Midbrain (tissue), 1 donor: Measurements from ENCODE around the gene TBC1D1.
"Not testable (repeated sequence)": the region's sequence is repeated elsewhere in the genome, so short reads cannot be mapped to it uniquely, and the experiment has no call there.

Source experiments
- DNase-seq: peaks from one replicate; lab custom pipeline; 2025; lab: John Stamatoyannopoulos, UW

The TBC1D1 gene

DNA sequence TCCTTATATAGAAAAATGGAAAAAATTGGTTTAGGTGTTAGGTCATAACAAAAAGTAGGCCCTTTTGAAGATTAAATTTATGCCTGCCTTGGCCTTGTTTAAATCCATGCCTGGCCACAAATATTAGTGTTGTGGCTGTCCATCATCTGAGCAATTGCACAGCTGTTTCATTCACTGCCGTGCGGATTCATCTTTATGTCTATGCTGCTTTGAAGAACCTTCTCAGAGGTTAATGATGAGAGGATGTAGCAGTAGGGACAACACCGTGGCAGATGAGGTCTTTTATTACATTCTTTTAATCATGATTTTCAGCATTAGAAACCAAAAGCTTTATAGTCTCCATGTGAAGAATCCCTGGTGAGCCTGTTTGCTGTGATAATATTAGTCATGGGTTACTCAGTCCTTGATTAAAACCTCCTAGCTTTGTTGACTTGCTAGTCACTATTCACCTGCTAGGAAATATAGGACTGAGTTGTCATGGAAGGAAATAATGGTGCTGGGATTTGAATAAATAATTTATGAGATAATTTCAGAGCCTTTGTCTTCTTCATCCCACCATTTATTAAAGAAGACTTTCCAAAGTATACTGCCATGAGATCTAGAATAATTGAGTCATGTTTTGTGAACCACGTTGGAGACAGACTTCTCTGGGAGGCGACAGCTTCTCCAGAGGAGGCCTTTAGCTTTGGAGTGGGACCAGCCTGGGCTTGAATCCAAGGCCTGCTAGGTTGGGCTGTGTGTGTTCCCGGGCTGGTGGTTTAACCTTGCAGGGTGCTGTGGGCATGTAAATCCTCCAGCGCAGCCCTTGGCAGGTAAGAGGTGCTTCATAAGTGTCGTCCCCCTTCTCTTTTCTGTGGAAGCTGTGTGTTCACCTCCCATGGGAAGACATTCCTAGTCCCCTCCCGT lies 122.8 kb downstream of the TBC1D1 start:
- DNase-seq: peak; percentile 15

DNA sequence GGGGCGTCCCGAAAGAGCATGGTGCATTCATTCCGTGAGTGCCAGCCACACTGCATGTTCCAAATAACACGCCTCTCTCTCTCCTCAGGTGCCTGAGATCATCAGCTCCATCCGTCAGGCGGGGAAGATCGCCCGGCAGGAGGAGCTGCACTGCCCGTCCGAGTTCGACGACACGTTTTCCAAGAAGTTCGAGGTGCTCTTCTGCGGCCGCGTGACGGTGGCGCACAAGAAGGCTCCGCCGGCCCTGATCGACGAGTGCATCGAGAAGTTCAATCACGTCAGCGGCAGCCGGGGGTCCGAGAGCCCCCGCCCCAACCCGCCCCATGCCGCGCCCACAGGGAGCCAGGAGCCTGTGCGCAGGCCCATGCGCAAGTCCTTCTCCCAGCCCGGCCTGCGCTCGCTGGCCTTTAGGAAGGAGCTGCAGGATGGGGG lies 123.6 kb downstream of the TBC1D1 start:
- no peak for DNase-seq

DNA sequence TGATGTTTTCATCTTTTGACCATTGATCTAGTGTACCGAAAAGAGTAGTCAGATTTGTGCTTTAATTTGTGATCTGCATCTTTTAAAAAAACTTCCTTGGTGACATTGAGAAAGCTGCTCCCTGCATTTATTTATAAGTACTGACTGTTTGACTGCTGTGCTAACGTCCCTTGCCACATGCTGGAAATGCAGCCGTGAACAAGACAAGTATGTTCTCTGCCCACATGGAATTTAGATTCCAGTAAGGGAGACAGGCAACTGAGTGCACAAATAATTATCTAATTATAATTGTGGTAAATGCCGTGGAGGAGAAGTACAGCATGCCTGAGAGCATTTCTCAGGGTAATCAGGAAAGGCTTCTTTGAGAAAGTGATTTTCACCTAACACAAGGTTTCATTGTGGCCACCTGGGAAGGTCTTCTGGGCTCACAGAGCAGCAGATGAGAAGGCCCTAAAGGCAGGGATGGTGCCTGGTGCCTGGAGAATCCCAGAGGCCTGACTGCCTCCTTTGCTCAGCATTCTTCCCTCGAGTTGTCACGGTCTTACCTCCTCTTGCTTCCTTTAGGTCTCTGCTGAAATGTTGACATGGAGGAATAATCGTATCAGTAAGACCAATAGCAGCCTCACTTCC lies 125.1 kb downstream of the TBC1D1 start:
- DNase-seq: no peak

DNA sequence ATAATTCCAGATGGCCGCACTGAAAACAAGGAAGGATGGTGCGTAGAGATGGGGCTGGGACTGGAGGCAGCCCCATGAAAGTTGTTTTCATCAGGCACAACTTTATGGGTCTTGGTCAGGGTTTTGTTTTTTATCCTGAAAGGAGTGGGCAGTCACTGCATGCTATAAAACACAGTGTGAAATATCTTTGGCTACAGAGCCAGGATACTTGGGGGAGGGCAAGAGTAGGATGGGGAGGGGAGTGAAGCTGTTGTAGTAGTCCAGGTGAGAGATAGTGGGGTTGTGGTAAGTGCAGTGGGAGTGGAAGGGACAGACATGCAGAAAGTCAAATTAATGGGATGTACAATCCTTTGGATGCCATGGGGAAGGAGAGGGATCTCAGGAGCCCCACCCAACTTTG lies 125.8 kb downstream of the TBC1D1 start:
- no peak for DNase-seq

DNA sequence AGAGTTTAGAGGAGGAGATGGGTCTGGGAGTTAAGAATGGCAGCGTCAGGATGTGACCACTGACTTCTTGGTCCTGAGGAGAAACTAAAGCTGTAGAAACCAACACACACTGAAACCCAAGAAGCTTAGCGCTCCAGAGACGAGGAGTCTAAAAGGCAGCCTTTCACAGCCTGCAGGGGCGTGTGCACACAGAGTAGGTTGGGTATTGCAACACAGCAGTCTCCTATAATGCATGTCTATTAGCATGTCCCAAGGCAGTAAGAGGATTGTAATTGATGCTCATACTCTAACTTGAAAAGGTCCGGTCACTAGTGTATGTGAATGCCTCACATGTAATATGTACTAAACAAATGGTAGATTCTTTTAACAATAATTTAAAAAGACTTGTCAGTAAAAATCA lies 126.7 kb downstream of the TBC1D1 start:
- no peak for DNase-seq

DNA sequence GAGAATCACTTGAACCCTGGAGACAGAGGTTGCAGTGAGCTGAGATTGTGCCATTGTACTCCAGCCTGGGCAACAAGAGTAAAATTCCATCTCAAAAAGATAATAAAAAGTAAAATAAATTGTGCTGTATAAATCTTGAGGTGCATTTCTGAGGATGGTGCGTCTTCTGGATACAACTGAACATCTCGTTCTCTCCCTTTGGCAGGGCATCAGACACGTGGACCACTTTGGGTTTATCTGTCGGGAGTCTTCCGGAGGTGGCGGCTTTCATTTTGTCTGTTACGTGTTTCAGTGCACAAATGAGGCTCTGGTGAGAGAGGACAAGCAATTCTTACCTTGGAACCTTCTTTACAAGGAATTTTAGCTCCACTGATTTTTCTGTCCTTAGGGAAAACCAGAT lies 129.5 kb downstream of the TBC1D1 start:
- DNase-seq: no peak

DNA sequence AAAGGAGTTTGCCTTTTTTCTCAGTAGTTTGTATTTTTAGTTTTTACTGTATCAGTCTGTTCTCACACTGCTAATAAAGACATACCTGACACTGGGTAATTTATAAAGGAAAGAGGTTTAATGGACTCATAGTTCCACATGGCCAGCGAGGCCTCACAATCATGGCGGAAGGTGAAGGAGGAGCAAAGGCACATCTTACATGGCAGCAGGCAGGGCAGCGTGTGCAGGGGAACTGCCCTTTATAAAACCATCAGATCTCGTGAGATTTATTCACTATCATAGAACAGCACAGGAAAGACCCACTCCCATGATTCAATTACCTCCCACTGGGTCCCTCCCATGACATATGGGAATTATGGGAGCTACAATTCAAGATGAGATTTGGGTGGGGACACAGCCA lies 130.1 kb downstream of the TBC1D1 start:
- not testable (repeated sequence) for DNase-seq

DNA sequence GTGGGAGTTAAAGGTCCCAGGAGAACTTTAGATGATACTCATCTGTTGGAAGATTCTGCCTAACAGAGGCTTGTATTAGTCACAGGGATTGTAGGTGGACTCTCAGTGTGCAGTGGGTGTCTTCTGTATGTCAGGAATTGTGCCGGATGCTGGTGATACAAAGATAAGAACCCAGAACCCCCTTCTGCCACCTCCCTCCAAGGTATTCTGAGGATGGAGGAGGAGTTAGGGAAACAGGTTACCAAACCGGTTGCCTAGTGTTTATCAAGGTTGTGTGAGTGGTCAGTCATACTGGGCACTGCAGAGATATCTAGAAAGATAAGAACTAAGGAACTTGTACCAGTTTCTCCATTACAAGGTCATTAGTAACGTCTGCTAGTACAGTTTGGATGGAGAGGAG lies 130.9 kb downstream of the TBC1D1 start:
- DNase-seq: no peak

DNA sequence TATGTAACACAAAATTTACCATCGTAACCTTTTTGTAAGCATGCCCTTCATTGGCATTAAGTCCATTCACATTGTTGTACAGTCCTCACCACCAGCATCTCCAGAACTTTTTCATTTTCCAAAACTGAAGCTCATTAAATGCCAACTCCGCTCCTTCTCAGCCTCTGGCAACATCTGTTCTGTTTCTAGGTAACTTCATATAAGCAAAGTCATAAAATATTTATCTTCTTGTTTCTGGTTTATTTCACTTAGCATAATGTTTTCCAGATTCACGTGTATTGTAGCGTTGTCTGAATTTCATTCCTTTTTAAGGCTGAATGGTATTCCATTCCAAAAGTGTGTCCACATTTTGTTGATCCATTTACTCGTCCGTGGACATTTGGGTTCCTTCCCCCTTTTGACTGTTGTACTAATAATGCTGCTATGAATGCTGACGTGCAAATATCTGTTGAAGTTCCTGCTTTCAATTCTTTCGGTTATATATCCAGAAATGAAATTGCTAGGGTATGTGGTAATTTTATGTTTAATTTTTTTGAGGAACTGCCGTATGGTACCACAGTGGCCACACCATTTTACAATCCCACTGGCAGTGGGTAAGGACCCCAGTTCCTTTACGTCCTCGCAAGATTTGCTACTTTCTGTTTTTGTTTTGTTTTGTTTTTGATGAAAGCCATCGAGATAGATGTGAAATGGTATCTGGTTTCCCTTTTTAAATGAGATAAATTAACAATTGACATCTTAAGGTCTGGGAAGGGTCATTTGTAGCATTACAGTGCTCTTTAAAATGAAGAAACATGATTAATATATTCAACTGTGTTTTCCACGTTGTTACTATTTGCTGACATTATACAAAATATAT lies 132.7 kb downstream of the TBC1D1 start:
- DNase-seq: no peak

DNA sequence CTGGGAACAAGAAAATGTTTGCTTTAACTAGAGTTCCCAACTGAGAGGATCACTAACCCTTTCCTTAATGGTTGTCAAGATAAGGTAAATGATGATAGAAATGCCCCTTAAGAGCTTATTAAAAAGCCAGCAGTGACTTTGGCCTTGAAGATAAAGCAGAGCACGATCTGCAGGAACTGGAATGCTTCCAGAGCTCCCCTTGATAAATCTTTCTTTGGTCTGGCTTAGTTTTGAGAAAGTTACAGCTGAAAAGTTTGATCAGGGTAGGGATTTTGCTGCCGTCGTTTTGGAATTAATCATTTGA lies 133.3 kb downstream of the TBC1D1 start:
- DNase-seq: no peak

DNA sequence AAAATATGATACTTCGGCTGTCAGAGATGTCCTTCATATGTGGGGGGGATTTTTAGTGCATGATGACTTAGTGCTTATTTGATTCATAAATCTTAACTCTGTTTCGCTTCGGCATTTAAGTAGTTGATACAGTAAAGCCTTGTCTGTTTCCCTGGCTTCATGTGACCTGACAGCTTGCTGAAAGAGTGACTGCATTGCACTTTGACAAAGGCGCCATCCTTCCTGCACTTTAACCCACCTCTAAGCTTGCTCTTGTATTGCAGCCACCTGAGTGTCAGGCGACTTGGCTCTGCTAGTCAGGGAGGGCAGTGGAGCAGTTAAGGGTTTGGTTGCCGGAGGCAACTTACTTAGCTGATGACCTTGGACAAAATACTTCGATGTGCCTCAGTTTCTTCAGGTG lies 134.8 kb downstream of the TBC1D1 start:
- no peak for DNase-seq

DNA sequence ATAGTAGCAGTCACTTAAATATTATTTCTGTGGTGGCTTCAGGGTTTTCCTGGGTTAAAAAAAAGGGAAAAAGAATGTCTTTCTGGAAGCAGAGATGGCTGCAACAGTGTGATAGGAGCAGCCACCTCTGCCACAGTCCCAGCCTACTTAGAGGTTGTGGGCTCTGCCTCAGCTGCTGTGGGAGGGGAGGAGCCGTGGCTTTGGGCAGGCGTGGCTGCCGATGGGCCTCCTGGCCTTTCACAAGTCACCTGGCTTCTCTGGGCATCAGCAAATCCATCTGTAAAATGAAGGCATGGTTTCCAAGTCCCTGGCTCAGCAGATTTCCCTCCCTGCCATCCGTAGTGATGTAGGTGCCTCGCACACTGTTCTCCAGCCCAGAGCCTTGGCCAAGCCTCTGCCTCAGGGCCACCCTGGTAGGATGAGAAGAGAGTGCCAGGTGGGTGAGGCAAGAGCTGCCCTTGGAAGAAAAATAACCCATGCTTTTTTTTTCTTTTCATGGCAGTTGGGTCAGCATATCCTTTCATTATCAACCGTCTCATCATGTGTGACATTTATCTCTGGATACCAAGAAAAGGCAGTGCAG lies 135.4 kb downstream of the TBC1D1 start:
- no peak for DNase-seq

DNA sequence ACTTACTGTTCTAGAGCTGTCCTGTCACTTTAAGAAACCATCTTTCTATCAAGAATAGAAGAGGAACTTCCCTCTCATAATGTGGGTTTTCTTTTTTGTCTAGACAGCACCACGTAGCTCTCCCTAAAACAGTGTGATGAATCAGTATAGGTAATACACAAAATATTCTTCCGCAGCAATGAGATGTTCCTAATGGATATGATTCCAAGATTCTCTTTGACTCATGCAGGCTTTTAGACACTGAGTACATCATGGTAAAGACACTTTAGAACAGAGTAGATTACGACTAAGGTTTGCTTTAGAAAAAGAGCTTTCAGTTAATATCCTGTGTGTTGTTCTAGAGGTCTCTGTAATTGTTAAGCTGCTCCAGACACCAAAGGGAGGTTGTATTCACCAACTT lies 139.1 kb downstream of the TBC1D1 start:
- no peak for DNase-seq

DNA sequence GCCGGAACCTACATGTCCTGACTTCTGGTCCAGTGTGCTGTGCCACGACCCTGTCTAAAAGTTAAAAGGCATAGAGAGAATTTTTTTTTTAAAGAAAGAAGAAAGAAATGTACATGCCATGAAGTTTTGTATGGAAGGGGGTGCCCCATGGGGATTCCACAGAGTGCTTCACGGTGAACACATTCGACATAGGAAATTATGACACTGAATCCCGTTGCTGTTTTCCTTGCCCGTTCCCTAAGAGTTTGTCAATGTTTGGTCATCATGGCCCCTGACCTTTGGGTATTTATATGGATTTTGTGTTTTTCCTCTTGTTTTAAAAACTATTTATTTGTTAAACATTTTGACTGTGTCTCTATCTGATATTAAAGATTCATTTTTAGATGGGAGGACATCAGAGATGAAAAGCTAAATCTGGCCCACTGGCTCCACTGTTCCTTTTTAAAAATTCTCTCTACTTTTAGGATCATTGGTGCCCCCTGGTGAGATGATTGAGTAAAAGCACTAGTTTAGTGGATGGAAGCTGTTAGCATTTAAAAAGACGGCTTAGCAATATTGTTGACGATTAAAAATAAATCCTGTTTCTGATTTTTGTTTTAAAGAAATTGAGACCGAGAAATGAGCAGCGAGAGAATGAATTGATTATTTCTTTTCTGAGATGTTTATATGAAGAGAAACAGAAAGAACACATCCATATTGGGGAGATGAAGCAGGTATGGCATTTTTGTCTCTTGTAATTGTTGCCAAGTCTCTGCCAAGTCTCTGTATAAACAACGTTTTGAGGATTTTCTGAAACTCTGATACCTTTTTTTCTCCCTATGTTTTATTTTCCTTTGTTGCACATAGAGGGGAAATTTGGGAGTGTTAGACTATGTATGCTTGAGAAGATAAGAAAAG lies 144.3 kb downstream of the TBC1D1 start:
- peak; percentile 49 for DNase-seq

DNA sequence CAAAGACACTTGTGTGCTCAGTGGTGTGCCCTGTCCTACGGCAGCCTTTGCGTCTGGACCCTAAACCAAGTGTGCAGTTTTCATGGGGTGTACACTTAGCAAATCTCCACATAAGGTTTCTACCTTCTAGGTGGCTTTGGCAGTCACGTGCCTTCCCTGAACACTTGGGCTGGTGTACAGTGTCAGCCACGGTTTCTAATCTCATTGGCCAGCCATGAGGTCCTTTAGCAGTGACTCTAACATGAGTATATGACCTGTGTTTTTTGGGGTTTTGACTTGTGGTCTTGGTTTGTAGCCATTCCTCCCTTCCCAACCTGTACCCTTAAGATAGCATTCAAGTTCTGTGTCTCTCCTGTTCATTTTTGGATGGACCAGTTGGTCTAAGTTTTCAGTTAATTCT lies 145.7 kb downstream of the TBC1D1 start:
- DNase-seq: no peak

DNA sequence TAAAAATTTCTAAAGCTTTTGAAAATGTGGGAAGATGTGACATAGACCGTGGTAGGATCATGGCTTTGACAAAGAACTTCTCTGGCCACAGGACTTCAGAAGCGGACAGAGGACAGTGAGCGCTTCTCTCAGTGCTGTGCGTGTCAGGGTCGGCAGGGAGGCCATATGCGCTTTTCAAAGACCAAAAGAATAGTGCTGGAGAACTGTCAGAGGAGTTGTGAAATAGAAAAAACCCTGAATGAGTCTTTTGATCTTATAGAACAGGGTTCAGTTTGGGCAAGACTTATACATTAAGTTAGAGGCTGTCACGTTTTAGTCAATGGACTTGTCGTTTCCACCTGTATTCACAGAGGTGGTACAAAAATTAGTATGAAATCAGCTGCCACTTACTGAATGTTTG lies 146.7 kb downstream of the TBC1D1 start:
- no peak for DNase-seq

DNA sequence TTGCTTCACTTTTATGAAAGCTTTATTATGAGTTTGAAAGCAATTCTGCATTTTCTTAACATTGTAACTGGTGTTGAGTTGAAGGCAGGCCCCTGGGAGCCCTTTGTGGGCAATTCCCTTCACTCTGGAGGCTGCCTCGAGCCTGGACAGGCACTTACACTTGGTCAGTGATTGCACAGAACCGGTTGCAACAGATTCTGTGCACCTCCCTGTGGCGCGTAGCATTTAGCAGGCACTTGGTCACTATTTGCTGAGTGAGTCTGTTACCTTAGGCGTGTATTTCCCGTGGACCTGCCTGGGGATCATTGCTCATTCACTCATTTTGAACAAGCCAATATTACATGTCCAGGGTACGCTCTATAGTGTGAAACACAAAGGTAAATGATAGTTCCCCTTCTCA lies 149.7 kb downstream of the TBC1D1 start:
- DNase-seq: no peak

DNA sequence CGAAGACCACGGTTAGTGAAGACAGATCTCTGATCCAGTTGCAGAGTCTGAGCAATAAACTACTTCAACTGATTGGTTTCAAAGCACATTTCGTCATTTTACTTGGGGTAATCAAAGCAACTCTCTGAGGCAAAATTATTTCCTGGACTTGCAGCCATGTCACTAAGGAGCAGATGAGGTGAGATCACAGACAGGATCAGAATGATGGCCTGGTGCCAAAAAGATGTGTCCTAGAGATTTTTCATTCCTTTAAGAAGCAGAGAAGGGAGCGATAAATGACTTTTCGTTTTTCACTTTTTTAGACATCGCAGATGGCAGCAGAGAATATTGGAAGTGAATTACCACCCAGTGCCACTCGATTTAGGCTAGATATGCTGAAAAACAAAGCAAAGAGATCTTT lies 153.2 kb downstream of the TBC1D1 start:
- no peak for DNase-seq

DNA sequence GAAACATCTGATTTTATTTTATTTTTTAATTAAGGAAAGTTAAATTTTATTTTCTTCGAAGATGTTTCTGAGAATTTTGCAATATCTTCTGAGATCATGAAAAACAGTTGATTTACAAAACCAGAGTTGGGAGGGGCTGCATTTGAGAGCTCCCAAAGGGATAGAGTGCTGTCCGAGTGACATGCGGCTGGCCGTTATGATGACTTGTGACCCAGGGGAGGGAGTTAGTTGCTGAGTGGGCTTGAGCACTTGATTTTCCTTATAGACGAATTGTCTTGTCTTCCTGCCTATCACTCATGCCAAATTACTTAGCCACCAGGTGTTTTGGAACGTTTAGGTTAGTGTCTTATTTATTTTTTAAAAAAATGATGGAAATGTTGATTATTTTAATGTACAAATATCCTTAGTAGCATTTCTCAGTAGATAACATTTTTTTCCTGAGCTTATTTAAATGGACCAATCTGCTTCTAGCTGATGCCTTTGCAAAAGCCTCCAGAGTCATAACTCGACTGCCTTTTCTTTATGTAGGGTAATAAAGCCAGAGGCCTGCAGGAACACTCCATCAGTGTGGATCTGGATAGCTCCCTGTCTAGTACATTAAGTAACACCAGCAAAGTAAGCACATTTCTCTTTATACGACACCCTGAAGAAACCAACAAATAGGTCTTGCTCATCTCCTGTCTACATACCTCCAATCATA lies 154.6 kb downstream of the TBC1D1 start:
- DNase-seq: no peak

DNA sequence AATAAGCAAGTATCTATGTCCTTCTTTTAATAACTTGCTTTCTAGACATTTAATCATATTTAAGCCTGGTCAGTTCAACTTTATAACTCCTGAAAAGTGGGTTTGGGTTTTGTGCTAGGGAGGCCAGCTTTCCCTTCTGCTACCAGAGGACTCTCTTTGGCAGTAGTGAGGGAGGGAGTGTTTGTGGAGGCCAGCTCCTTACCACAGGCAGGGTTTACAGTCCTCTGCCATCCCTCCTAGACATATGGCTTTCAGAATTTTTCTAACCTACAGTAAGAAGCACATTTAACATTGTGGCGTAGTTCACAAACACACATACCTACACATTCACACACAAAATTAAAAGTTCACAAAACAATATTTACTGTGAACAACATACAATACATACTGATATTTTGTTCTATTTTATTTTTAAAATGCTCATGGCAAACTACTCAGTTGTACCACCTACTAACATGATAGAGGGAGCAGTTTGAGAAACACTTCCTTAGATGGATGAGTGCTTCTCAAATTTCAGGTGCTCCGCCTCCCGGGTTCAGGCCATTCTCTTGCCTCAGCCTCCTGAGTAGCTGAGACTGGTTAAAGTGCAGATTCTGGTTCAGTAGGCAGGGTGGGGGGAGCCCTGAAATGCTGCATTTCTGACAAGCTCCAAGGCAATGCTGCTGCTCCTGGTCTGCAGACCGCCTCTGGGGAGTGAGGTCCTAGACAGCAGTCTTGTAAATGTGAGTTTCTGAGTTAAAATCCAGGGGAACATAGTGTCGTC lies 156.0 kb downstream of the TBC1D1 start:
- no peak for DNase-seq
